HepG2 (cell line): ENCODE data around the gene ELMOD3. TPM values are rescaled to one million over a fixed set of nuclear protein-coding genes. Genes with fewer than 3 reads are reported as not detected.

ENCODE experiments used
- AHR ChIP-seq: IDR thresholded peaks from 2 replicates; pipeline ENCODE4 v1.6.1; 2018; ENCODE audit warnings: missing genetic modification reagents, missing compliant biosample characterization
- CEBPG ChIP-seq: IDR thresholded peaks from 2 replicates; pipeline ENCODE4 v1.6.1; 2016
- DRAP1 ChIP-seq: IDR thresholded peaks from 2 replicates; pipeline ENCODE4 v1.6.1; 2016; ENCODE audit warnings: missing genetic modification reagents, missing compliant biosample characterization
- FOXK2 ChIP-seq: fragments of 450-650 bp; IDR thresholded peaks from 2 replicates; pipeline ENCODE4 v1.6.1; 2016
- HDAC2 ChIP-seq: sonication (generic); formaldehyde crosslinking; IDR thresholded peaks from 2 replicates; pipeline ENCODE4 v1.4.0; 2020; ENCODE audit warnings: missing genetic modification reagents
- HNRNPUL1 ChIP-seq: fragments of 200-400 bp; formaldehyde crosslinking; IDR thresholded peaks from 2 replicates; pipeline ENCODE4 v1.6.1; 2017; ENCODE audit warnings: low read depth, mild to moderate bottlenecking, low read length, moderate library complexity
- HOXA9 ChIP-seq: sonication (generic); formaldehyde crosslinking; IDR thresholded peaks from 2 replicates; pipeline ENCODE4 v1.8.1; 2022; ENCODE audit warnings: missing genetic modification reagents, mild to moderate bottlenecking, moderate library complexity, borderline replicate concordance
- IRF2 ChIP-seq: IDR thresholded peaks from 2 replicates; pipeline ENCODE4 v1.6.1; 2018; ENCODE audit warnings: missing genetic modification reagents, missing compliant biosample characterization
- MAZ ChIP-seq, 2 experiments: sonication (generic) in 1 of 2; formaldehyde crosslinking in 1 of 2; IDR thresholded peaks; 2 replicates each; pipeline versions ENCODE4 v1.5.0 to v1.6.1; 2012 to 2020; ENCODE audit warnings: low read depth in 2 of 2, mild to moderate bottlenecking in 2 of 2, borderline replicate concordance in 1 of 2, improper control_type of control experiment in 1 of 2, low read length in 1 of 2, missing genetic modification reagents in 1 of 2, moderate library complexity in 1 of 2
- RFXANK ChIP-seq: IDR thresholded peaks from 2 replicates; pipeline ENCODE4 v1.6.1; 2016
- SIX1 ChIP-seq: sonication (generic); formaldehyde crosslinking; IDR thresholded peaks from 2 replicates; pipeline ENCODE4 v1.4.0; 2020; ENCODE audit warnings: missing genetic modification reagents, borderline replicate concordance
- THRA ChIP-seq: sonication (generic); formaldehyde crosslinking; IDR thresholded peaks from 2 replicates; pipeline ENCODE4 v1.4.0; 2020; ENCODE audit warnings: missing genetic modification reagents, borderline replicate concordance
- TRIM22 ChIP-seq: fragments of 450-650 bp; IDR thresholded peaks from 2 replicates; pipeline ENCODE4 v1.6.1; 2017
- ZHX1 ChIP-seq: sonication (generic); formaldehyde crosslinking; IDR thresholded peaks from 2 replicates; pipeline ENCODE4 v1.8.1; 2022; ENCODE audit warnings: low read depth, mild to moderate bottlenecking, missing genetic modification reagents
- ZSCAN12 ChIP-seq: sonication (generic); formaldehyde crosslinking; IDR thresholded peaks from 2 replicates; pipeline ENCODE4 v1.9.0; 2021; ENCODE audit warnings: mild to moderate bottlenecking, missing genetic modification reagents
- polyA plus RNA-seq, 8 experiments: library from polyadenylated mRNA; depleted of rRNA in 3 of 8; stranded (reverse) in 7 of 8; unstranded in 1 of 8; fragments of >200 nt; fragmentation: Illumina TruSeq in 4 of 8; extraction: Trizol in 4 of 8; gene quantifications; 2 replicates each; pipeline versions ENCODE4 v1.2.1 to v1.2.3, GENCODE V29; 2011 to 2016; ENCODE audit warnings: low read depth in 4 of 8, missing spikeins in 1 of 8, mixed read lengths in 1 of 8; ENCODE audit not compliant: insufficient read depth in 1 of 8
- total RNA-seq, 5 experiments: library from RNA; depleted of rRNA; stranded (reverse); fragments of >200 nt; fragmentation: Illumina TruSeq; extraction: Trizol; gene quantifications; 2 replicates each; pipeline ENCODE4 v1.2.3, GENCODE V29; 2016; ENCODE audit warnings: low read depth in 1 of 5
- TF ChIP-seq, protein P1 (sequence below): sonication (generic); formaldehyde crosslinking; IDR thresholded peaks from 2 replicates; pipeline ENCODE4 v1.9.0; 2021; ENCODE audit warnings: missing genetic modification reagents, borderline replicate concordance
- TF ChIP-seq, protein P2 (sequence below): sonication (generic); formaldehyde crosslinking; IDR thresholded peaks from 2 replicates; pipeline ENCODE4 v1.8.1; 2023; ENCODE audit warnings: mild to moderate bottlenecking, missing genetic modification reagents, borderline replicate concordance
- TF ChIP-seq, protein P3 (sequence below): IDR thresholded peaks from 2 replicates; pipeline ENCODE4 v1.6.1; 2016; ENCODE audit warnings: missing biosample characterization, missing genetic modification reagents, low read depth

The ELMOD3 gene
- total and polyA plus RNA-seq, 2 of the 13 experiments (the other 11 are each of a cell fraction or from before 2014, with no cell fraction given), result 13.3 to 19.5 TPM

DNA sequence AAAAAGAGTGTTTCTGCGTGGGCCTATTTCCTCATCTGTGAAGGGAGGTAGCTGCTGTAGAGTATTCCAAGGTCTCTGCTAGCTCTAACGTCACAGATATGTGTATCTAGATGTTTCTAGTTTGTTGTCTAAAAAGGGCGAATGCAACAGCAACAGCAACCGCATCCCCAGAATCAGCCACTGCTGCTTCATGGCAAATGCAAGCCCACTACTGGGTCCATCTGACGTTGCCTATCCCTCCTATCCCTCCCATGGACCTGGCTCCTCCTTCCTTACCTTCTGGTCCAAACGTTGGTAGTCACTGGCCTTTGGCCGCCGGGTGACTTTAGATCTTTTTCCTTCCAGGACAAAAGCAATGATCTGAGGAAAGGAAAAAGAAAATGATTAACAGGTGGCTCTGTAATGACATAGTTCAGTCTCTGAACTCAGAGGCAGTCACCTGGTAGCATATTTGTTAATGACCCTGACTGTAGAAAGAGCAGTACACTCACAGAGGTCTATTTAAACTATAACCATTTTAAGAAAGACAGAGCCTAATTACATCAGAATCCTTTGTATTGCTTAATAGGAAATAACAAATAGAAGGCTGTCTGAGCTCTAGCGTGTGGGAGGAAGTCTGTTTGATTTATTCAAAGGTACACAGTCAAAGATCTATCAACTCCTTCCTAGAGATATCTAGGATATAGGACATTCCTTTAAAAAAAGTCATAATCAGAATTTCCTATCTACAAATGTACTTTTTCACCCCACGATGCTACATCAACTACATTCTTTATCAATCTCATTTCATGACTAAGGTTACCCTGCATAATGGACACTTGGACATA, 29.7 kb upstream of the ELMOD3 start (continued):
- TF ChIP-seq, protein P1, sequence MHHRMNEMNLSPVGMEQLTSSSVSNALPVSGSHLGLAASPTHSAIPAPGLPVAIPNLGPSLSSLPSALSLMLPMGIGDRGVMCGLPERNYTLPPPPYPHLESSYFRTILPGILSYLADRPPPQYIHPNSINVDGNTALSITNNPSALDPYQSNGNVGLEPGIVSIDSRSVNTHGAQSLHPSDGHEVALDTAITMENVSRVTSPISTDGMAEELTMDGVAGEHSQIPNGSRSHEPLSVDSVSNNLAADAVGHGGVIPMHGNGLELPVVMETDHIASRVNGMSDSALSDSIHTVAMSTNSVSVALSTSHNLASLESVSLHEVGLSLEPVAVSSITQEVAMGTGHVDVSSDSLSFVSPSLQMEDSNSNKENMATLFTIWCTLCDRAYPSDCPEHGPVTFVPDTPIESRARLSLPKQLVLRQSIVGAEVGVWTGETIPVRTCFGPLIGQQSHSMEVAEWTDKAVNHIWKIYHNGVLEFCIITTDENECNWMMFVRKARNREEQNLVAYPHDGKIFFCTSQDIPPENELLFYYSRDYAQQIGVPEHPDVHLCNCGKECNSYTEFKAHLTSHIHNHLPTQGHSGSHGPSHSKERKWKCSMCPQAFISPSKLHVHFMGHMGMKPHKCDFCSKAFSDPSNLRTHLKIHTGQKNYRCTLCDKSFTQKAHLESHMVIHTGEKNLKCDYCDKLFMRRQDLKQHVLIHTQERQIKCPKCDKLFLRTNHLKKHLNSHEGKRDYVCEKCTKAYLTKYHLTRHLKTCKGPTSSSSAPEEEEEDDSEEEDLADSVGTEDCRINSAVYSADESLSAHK (CRISPR knock-in tag), result no peak
- peak; percentile 86; the same call in 1 of the 2 replicates for TF ChIP-seq THRA (CRISPR knock-in tag)
- no peak for TF ChIP-seq IRF2 (CRISPR knock-in tag)
- peak; percentile 67; the same call in 1 of the 2 replicates for TF ChIP-seq HNRNPUL1
- TF ChIP-seq HOXA9, result no peak
- TF ChIP-seq TRIM22, result no peak
- peak; percentile 75; the same call in 1 of the 2 replicates for TF ChIP-seq ZHX1 (CRISPR knock-in tag)
- TF ChIP-seq FOXK2, result peak; percentile 50; the same call in 1 of the 2 replicates
- TF ChIP-seq DRAP1 (CRISPR knock-in tag), result peak; percentile 87
- TF ChIP-seq, protein P2, sequence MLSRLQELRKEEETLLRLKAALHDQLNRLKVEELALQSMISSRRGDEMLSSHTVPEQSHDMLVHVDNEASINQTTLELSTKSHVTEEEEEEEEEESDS, result no peak
- TF ChIP-seq HDAC2 (CRISPR knock-in tag), result peak; percentile 74; the same call in 1 of the 2 replicates
- no peak for TF ChIP-seq ZSCAN12
- no peak for TF ChIP-seq MAZ (IDR thresholded peaks at IDR 0.05; ENCODE audit: borderline replicate concordance, low read depth, low read length)
- TF ChIP-seq MAZ (CRISPR knock-in tag; IDR thresholded peaks at IDR 0.05; ENCODE audit: low read depth), result peak; percentile 59
- TF ChIP-seq CEBPG (CRISPR knock-in tag), result peak; percentile 99
- TF ChIP-seq AHR (CRISPR knock-in tag), result peak; percentile 55; the same call in 1 of the 2 replicates
- TF ChIP-seq RFXANK, result 0 out of 2 replicates have a peak, but pooled peaks have one; percentile 21
- peak; percentile 32; the same call in 1 of the 2 replicates for TF ChIP-seq SIX1
- TF ChIP-seq, protein P3, sequence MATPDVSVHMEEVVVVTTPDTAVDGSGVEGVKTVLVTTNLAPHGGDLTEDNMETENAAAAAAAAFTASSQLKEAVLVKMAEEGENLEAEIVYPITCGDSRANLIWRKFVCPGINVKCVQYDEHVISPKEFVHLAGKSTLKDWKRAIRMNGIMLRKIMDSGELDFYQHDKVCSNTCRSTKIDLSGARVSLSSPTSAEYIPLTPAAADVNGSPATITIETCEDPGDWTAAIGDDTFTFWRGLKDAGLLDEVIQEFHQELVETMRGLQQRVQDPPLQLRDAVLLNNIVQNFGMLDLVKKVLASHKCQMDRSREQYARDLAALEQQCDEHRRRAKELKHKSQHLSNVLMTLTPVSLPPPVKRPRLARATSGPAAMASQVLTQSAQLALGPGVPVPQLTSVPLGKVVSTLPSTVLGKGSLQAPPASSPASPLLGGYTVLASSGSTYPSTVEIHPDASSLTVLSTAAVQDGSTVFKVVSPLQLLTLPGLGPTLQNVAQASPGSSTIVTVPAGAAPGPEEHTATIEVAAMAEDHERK (CRISPR knock-in tag), result no peak; the same call in 1 of the 2 replicates
